Liver (tissue), 9 donors: Measurements from ENCODE around the gene COG2. TPM values are rescaled to one million over a fixed set of nuclear protein-coding genes. Genes with fewer than 3 reads are reported as not detected.

Experiments
- DNase-seq: peaks from one replicate; pipeline ENCODE4 v3.0.0-alpha.2; 2017; ENCODE audit warnings: low spot score
- H3K27ac ChIP-seq, 2 donors: one replicate each; pipeline ENCODE4 v1.7.0; 2013; ENCODE audit warnings: inconsistent platforms in 2 of 2, low read length in 2 of 2, control low read depth in 1 of 2, low read depth in 1 of 2, mild to moderate bottlenecking in 1 of 2
- H3K27me3 ChIP-seq, 4 donors: one replicate each; pipeline versions ENCODE4 v1.6.1 to v1.7.0; 2013; ENCODE audit warnings: low read length in 3 of 4, inconsistent platforms in 1 of 4, mild to moderate bottlenecking in 1 of 4, moderate library complexity in 1 of 4; ENCODE audit not compliant: control insufficient read depth in 4 of 4, insufficient read depth in 4 of 4
- H3K36me3 ChIP-seq, 4 donors: one replicate each; pipeline versions ENCODE4 v1.6.1 to v1.7.0; 2013; ENCODE audit warnings: low read length in 3 of 4, mild to moderate bottlenecking in 3 of 4, low read depth in 1 of 4, moderate library complexity in 1 of 4; ENCODE audit not compliant: control insufficient read depth in 4 of 4, insufficient read depth in 3 of 4
- H3K4me1 ChIP-seq, 4 donors: one replicate each; pipeline versions ENCODE4 v1.6.1 to v1.7.0; 2013; ENCODE audit warnings: low read length in 3 of 4, mild to moderate bottlenecking in 3 of 4, moderate library complexity in 1 of 4; ENCODE audit not compliant: control insufficient read depth in 4 of 4, insufficient read depth in 4 of 4
- H3K4me3 ChIP-seq, 3 donors: one replicate each; pipeline versions ENCODE4 v1.6.1 to v1.7.0; 2013; ENCODE audit warnings: low read length in 3 of 3, control low read depth in 1 of 3, low read depth in 1 of 3, mild to moderate bottlenecking in 1 of 3
- H3K9ac ChIP-seq, 2 donors: one replicate each; pipeline ENCODE4 v1.7.0; 2013; ENCODE audit warnings: low read length in 2 of 2, mild to moderate bottlenecking in 2 of 2, moderate library complexity in 2 of 2, control low read depth in 1 of 2, low read depth in 1 of 2
- H3K9me3 ChIP-seq, 4 donors: one replicate each; pipeline versions ENCODE4 v1.6.1 to v1.7.0; 2013; ENCODE audit warnings: low read length in 3 of 4; ENCODE audit not compliant: control insufficient read depth in 4 of 4
- ATF3 ChIP-seq: IDR thresholded peaks from 2 replicates; pipeline ENCODE4 v1.6.1; 2016; ENCODE audit warnings: antibody characterized with exemption
- CTCF ChIP-seq: fragments of 150-350 bp; IDR thresholded peaks from 2 replicates; pipeline ENCODE4 v1.5.1; 2017; ENCODE audit warnings: improper control_type of control experiment, low read depth, low read length; ENCODE audit not compliant: missing input control
- EGR1 ChIP-seq, 2 donors: IDR thresholded peaks; 2 replicates each; pipeline ENCODE4 v1.6.1; 2016 to 2018; ENCODE audit warnings: antibody characterized with exemption in 2 of 2, low read depth in 2 of 2
- FOXA1 ChIP-seq: IDR thresholded peaks from 2 replicates; pipeline ENCODE4 v1.6.1; 2016; ENCODE audit warnings: antibody characterized with exemption
- FOXA2 ChIP-seq: IDR thresholded peaks from 2 replicates; pipeline ENCODE4 v1.6.1; 2016; ENCODE audit warnings: antibody characterized with exemption
- HNF4A ChIP-seq, 2 donors: conservative IDR thresholded peaks; 2 replicates each; pipeline ENCODE4 v1.6.1; 2016; ENCODE audit warnings: antibody characterized with exemption in 2 of 2, mild to moderate bottlenecking in 2 of 2
- HNF4G ChIP-seq: IDR thresholded peaks from 2 replicates; pipeline ENCODE4 v1.6.1; 2016; ENCODE audit warnings: antibody characterized with exemption
- JUND ChIP-seq, 2 donors: IDR thresholded peaks; 2 replicates each; pipeline ENCODE4 v1.6.1; 2016; ENCODE audit warnings: antibody characterized with exemption in 2 of 2
- NR2F2 ChIP-seq: IDR thresholded peaks from 2 replicates; pipeline ENCODE4 v1.6.1; 2016; ENCODE audit warnings: antibody characterized with exemption
- RAD21 ChIP-seq, 2 donors: IDR thresholded peaks; 2 replicates each; pipeline ENCODE4 v1.6.1; 2016; ENCODE audit warnings: antibody characterized with exemption in 2 of 2, mild to moderate bottlenecking in 2 of 2
- RXRA ChIP-seq, 2 donors: IDR thresholded peaks; 2 replicates each; pipeline ENCODE4 v1.6.1; 2017 to 2018; ENCODE audit warnings: antibody characterized with exemption in 2 of 2, mild to moderate bottlenecking in 1 of 2
- SP1 ChIP-seq: IDR thresholded peaks from 2 replicates; pipeline ENCODE4 v1.6.1; 2018; ENCODE audit warnings: antibody characterized with exemption, mild to moderate bottlenecking
- TAF1 ChIP-seq: conservative IDR thresholded peaks from 2 replicates; pipeline ENCODE4 v1.6.1; 2016; ENCODE audit warnings: antibody characterized with exemption, mild to moderate bottlenecking
- YY1 ChIP-seq: IDR thresholded peaks from 2 replicates; pipeline ENCODE4 v1.6.1; 2016; ENCODE audit warnings: antibody characterized with exemption, mild to moderate bottlenecking
- ZBTB33 ChIP-seq: IDR thresholded peaks from 2 replicates; pipeline ENCODE4 v1.6.1; 2016; ENCODE audit warnings: antibody characterized with exemption
- WGBS: extraction: QIAGEN DNeasy Blood & Tissue Kit; methylation state at CpG from one replicate; pipeline ENCODE4 v1.1.7; 2013; 5-methylcytosine and 5-hydroxymethylcytosine counted together
- polyA plus RNA-seq, 2 donors: library from polyadenylated mRNA; stranded (reverse) in 1 of 2; unstranded in 1 of 2; fragments of 200-250 nt in 1 of 2; fragments of >200 nt in 1 of 2; fragmentation: Nextera tagmentation in 1 of 2; extraction: Ambion mirVana in 1 of 2; gene quantifications; one replicate each; pipeline versions ENCODE4 v1.2.1 to v1.2.3, GENCODE V29; 2013 to 2015
- total RNA-seq, 2 donors: library from RNA; depleted of rRNA; stranded (reverse); fragments of >200 nt; gene quantifications; one replicate each; pipeline ENCODE4 v1.2.3, GENCODE V29; 2014
- TF ChIP-seq, protein P1 (sequence below): IDR thresholded peaks from 2 replicates; pipeline ENCODE4 v1.6.1; 2016; ENCODE audit warnings: antibody characterized with exemption
- TF ChIP-seq, protein P2 (sequence below): IDR thresholded peaks from 2 replicates; pipeline ENCODE4 v1.6.1; 2016; ENCODE audit warnings: antibody characterized with exemption, mild to moderate bottlenecking
- donor health status: healthy.
- donor health status: healthy.
- donor health status: healthy.
- donor health status: healthy.
- donor health status: healthy.

Gene COG2
- total and polyA plus RNA-seq, 4 donors, result 6.4 to 16.1 (median 14.3) TPM

GRCh38 chr1:230612651-230613050, 29.6 kb upstream of the COG2 start (continued):
- TF ChIP-seq ZBTB33 (no peak), RXRA (IDR thresholded peaks at IDR 0.05) (no peak), JUND (IDR thresholded peaks at IDR 0.05) (no peak), FOXA1 (no peak), HNF4G (no peak), NR2F2 (no peak), RAD21 (IDR thresholded peaks at IDR 0.05) (no peak), CTCF (no peak)
- TF ChIP-seq, protein P1, sequence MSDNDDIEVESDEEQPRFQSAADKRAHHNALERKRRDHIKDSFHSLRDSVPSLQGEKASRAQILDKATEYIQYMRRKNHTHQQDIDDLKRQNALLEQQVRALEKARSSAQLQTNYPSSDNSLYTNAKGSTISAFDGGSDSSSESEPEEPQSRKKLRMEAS, result no peak

- no peak for TF ChIP-seq SP1
- no peak for TF ChIP-seq FOXA2
- TF ChIP-seq, protein P1, result no peak
- TF ChIP-seq RXRA (IDR thresholded peaks at IDR 0.05), result no peak
- no peak for TF ChIP-seq EGR1 (IDR thresholded peaks at IDR 0.05; ENCODE audit: low read depth in 2 of 2)
- no peak for TF ChIP-seq RAD21 (IDR thresholded peaks at IDR 0.05)
- TF ChIP-seq YY1, result no peak
- no peak for TF ChIP-seq FOXA1
- TF ChIP-seq HNF4G, result no peak
- TF ChIP-seq JUND (IDR thresholded peaks at IDR 0.05), result no peak
- no peak for TF ChIP-seq ATF3
- no peak for TF ChIP-seq ZBTB33
- TF ChIP-seq, protein P2, sequence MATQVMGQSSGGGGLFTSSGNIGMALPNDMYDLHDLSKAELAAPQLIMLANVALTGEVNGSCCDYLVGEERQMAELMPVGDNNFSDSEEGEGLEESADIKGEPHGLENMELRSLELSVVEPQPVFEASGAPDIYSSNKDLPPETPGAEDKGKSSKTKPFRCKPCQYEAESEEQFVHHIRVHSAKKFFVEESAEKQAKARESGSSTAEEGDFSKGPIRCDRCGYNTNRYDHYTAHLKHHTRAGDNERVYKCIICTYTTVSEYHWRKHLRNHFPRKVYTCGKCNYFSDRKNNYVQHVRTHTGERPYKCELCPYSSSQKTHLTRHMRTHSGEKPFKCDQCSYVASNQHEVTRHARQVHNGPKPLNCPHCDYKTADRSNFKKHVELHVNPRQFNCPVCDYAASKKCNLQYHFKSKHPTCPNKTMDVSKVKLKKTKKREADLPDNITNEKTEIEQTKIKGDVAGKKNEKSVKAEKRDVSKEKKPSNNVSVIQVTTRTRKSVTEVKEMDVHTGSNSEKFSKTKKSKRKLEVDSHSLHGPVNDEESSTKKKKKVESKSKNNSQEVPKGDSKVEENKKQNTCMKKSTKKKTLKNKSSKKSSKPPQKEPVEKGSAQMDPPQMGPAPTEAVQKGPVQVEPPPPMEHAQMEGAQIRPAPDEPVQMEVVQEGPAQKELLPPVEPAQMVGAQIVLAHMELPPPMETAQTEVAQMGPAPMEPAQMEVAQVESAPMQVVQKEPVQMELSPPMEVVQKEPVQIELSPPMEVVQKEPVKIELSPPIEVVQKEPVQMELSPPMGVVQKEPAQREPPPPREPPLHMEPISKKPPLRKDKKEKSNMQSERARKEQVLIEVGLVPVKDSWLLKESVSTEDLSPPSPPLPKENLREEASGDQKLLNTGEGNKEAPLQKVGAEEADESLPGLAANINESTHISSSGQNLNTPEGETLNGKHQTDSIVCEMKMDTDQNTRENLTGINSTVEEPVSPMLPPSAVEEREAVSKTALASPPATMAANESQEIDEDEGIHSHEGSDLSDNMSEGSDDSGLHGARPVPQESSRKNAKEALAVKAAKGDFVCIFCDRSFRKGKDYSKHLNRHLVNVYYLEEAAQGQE, result no peak
- TF ChIP-seq TAF1, result no peak
- TF ChIP-seq HNF4A (conservative IDR thresholded peaks at IDR 0.05), result no peak
- TF ChIP-seq NR2F2, result no peak
- H3K9ac ChIP-seq, result no peak overlapping the region
- no peak overlapping the region for H3K27ac ChIP-seq
- DNase-seq, result no peak
- no peaks in the 10 kb centered on the region for H3K9me3 ChIP-seq
- 89% methylated on average over 3 of the region's 3 CpGs for WGBS
- no peaks in the 10 kb centered on the region for H3K36me3 ChIP-seq
- H3K4me3 ChIP-seq, result no peak overlapping the region
- no peaks in the 10 kb centered on the region for H3K4me1 ChIP-seq
- no peaks in the 10 kb centered on the region for H3K27me3 ChIP-seq
Measured at GRCh38 chr1:230614121-230614520, 28.2 kb upstream of the COG2 start.
